ENCODE results near the gene ESF1. TPM values are rescaled to one million over a fixed set of nuclear protein-coding genes. Genes with fewer than 3 reads are reported as not detected.

ESF1 gene
- total and polyA plus RNA-seq, 2 experiments from 2014 or later = 7.9 to 8.3 TPM

DNA sequence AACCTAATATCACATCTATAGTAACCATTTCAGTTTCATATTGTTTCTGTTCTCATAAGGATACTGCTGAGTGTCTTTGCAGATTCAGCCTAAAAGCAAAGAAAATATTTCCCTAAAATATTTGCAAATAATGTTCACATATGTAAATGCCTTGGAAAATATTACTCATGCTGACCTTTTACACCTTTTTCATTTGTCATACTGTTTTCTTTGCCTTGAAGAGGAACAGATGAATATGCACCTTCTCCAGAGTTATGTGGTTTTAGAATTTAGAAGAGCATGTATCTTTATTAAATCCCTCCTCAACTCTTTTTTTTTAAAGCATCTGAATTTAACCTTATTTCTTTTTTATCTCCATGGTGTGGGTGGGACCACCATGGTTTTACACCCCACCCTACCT is 32.6 kb upstream of the ESF1 start:
- peaks cover 18% of the 10 kb centered on the region for H3K36me3 ChIP-seq (ENCODE audit: low read depth)
- no peaks in the 10 kb centered on the region for H3K27me3 ChIP-seq (replicated peaks; ENCODE audit: insufficient read depth)
- in situ Hi-C loops (cut with MboI) = no loop called here
- H3K9me3 ChIP-seq (ENCODE audit: low read depth) = no peaks in the 10 kb centered on the region
- no peak overlapping the region for H3K4me3 ChIP-seq
- no peaks in the 10 kb centered on the region for H3K79me2 ChIP-seq (ENCODE audit: insufficient read depth)
- H3F3A ChIP-seq (ENCODE audit: insufficient read depth) = peaks cover 13% of the 10 kb centered on the region
- no peaks in the 10 kb centered on the region for H4K20me1 ChIP-seq (ENCODE audit: insufficient read depth)
- no peak for TF ChIP-seq EZH2 (IDR thresholded peaks at IDR 0.05; ENCODE audit: insufficient read depth, poor library complexity, severe bottlenecking)
- H3K27ac ChIP-seq = no peak overlapping the region
- H3K4me1 ChIP-seq (ENCODE audit: insufficient read depth) = peaks cover 6% of the 10 kb centered on the region
- no peak overlapping the region for H3K9ac ChIP-seq
- no peaks in the 10 kb centered on the region for H3K9me2 ChIP-seq (ENCODE audit: insufficient read depth)
- H3K4me2 ChIP-seq (ENCODE audit: unreplicated experiment) = no peak overlapping the region
- DNase-seq = peak; percentile 52
- H2AFZ ChIP-seq = no peak overlapping the region

DNA sequence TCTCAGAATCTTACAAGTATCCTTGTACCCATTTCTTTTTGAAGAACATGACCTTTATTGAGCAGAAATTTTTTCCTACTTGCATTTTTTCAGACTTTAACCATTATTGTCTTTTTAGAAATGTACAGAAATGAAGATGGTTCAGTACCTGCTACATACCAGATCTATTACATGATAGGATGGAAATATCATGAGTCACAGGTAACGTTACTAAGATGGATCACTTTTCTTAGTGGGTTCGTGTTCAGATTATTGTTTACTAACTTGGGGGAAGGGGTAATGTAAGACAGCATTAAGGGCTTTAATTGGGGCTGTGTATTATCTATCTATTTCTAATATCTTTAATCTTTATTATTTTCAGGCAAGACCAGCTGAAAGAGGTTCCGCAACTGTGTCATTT is 32.0 kb upstream of the ESF1 start:
- H3K9ac ChIP-seq = no peak overlapping the region
- no peak for TF ChIP-seq EZH2phosphoT487 (IDR thresholded peaks at IDR 0.05; ENCODE audit: insufficient read depth, low read depth)
- H4K20me1 ChIP-seq (ENCODE audit: insufficient read depth) = no peaks in the 10 kb centered on the region
- no peaks in the 10 kb centered on the region for H3K79me2 ChIP-seq (ENCODE audit: insufficient read depth)
- in situ Hi-C loops (cut with MboI) = no loop called here
- H3K4me1 ChIP-seq (ENCODE audit: insufficient read depth) = peaks cover 2% of the 10 kb centered on the region; the same call in 1 of the 2 replicates
- no peak overlapping the region for H3K27ac ChIP-seq
- no peak overlapping the region for H3K4me3 ChIP-seq
- no peak for DNase-seq
- H3K9me2 ChIP-seq (ENCODE audit: insufficient read depth) = no peaks in the 10 kb centered on the region
- WGBS, 2 experiments (ENCODE audit: low coverage in 1 of 2, low lambda C conversion rate in 2 of 2, missing lambda C conversion rate in 2 of 2) = 41% methylated on average over 3 of the region's 3 CpGs
- H2AFZ ChIP-seq = no peak overlapping the region
- H3K9me3 ChIP-seq (ENCODE audit: low read depth) = no peaks in the 10 kb centered on the region
- peaks cover 8% of the 10 kb centered on the region for H3F3A ChIP-seq (ENCODE audit: insufficient read depth)
- peaks cover 18% of the 10 kb centered on the region for H3K36me3 ChIP-seq (ENCODE audit: low read depth)
- H3K4me2 ChIP-seq (ENCODE audit: unreplicated experiment) = no peak overlapping the region
- no peaks in the 10 kb centered on the region for H3K27me3 ChIP-seq (replicated peaks; ENCODE audit: insufficient read depth)

DNA sequence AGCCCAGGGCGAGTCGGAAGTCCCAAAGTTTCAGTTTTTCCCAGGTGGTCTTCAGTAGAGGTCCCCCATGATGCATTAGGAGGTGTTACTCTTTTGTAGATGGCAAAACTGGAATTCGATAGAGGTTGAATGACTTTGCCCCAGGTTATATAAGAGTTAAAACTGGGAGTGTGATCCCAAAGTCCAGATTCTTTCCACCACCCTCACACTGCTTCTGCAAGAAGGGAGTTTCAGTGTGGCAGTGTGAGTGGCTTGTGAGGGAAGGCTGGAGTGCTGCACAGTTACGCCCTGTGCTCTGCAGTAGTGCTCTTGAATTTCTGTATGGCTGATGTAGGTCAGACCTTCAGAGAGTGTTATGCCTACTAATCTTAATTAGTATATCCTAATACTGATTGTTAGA is 30.0 kb upstream of the ESF1 start:
- Histone ChIP-seq H3F3A (ENCODE audit: insufficient read depth) (peaks cover 4% of the 10 kb centered on the region; the same call in 1 of the 2 replicates), H3K9me2 (ENCODE audit: insufficient read depth) (no peaks in the 10 kb centered on the region), H3K79me2 (ENCODE audit: insufficient read depth) (no peaks in the 10 kb centered on the region), H3K27ac (no peak overlapping the region), H3K9ac (no peak overlapping the region), H3K27me3 (replicated peaks; ENCODE audit: insufficient read depth) (no peaks in the 10 kb centered on the region), H3K9me3 (ENCODE audit: low read depth) (no peaks in the 10 kb centered on the region), H3K4me2 (ENCODE audit: unreplicated experiment) (no peak overlapping the region), H3K4me1 (ENCODE audit: insufficient read depth) (no peaks in the 10 kb centered on the region; the same call in 1 of the 2 replicates), H4K20me1 (ENCODE audit: insufficient read depth) (no peaks in the 10 kb centered on the region), H3K36me3 (ENCODE audit: low read depth) (peaks cover 33% of the 10 kb centered on the region), H3K4me3 (no peak overlapping the region), H2AFZ (no peak overlapping the region)
- no peak for TF ChIP-seq EZH2 (IDR thresholded peaks at IDR 0.05; ENCODE audit: insufficient read depth, poor library complexity, severe bottlenecking)
- TF ChIP-seq EZH2phosphoT487 (IDR thresholded peaks at IDR 0.05; ENCODE audit: insufficient read depth, low read depth) = no peak
- in situ Hi-C loops (cut with MboI) = no loop called here
- 87 to 92% methylated on average over 4 of the region's 4 CpGs for WGBS, 2 experiments (ENCODE audit: low coverage in 1 of 2, low lambda C conversion rate in 2 of 2, missing lambda C conversion rate in 2 of 2)
- DNase-seq = no peak

DNA sequence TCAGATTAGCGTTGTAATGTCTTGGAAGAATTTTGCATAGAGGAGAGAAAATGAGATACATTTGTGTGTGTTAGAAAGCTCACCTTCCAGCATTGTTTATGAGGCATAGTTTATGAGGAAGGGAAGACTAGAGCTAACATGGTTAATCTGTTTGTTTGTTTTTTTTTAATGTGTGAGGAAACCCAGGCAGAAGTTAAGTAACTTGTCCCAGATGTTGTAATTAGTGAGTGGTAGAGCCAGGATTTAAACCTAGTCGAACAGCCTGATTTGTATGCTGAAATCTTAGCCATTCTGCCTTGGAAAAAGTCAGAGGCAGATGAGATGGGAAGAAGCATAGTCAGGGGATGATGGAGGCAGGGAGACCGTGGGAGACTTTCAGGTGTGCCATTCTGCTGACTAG is 29.2 kb upstream of the ESF1 start:
- TF ChIP-seq EZH2 (IDR thresholded peaks at IDR 0.05; ENCODE audit: insufficient read depth, poor library complexity, severe bottlenecking) (no peak), EZH2phosphoT487 (IDR thresholded peaks at IDR 0.05; ENCODE audit: insufficient read depth, low read depth) (no peak)
- no peak overlapping the region for H3K4me2 ChIP-seq (ENCODE audit: unreplicated experiment)
- no peaks in the 10 kb centered on the region for H3K9me3 ChIP-seq (ENCODE audit: low read depth)
- H3K4me1 ChIP-seq (ENCODE audit: insufficient read depth) = no peaks in the 10 kb centered on the region; the same call in 1 of the 2 replicates
- H3K27me3 ChIP-seq (replicated peaks; ENCODE audit: insufficient read depth) = no peaks in the 10 kb centered on the region
- H2AFZ ChIP-seq = no peak overlapping the region
- H3K4me3 ChIP-seq = no peak overlapping the region
- DNase-seq = no peak
- no peak overlapping the region for H3K9ac ChIP-seq
- 23 to 36% methylated on average over 3 of the region's 3 CpGs for WGBS, 2 experiments (ENCODE audit: low coverage in 1 of 2, low lambda C conversion rate in 2 of 2, missing lambda C conversion rate in 2 of 2)
- H3F3A ChIP-seq (ENCODE audit: insufficient read depth) = 0 out of 2 replicates have a peak, but pooled peaks cover 4% of the 10 kb centered on the region
- no peak overlapping the region for H3K27ac ChIP-seq
- H3K36me3 ChIP-seq (ENCODE audit: low read depth) = peaks cover 40% of the 10 kb centered on the region
- in situ Hi-C loops (cut with MboI) = no loop called here
- H4K20me1 ChIP-seq (ENCODE audit: insufficient read depth) = no peaks in the 10 kb centered on the region
- no peaks in the 10 kb centered on the region for H3K79me2 ChIP-seq (ENCODE audit: insufficient read depth)
- H3K9me2 ChIP-seq (ENCODE audit: insufficient read depth) = no peaks in the 10 kb centered on the region

DNA sequence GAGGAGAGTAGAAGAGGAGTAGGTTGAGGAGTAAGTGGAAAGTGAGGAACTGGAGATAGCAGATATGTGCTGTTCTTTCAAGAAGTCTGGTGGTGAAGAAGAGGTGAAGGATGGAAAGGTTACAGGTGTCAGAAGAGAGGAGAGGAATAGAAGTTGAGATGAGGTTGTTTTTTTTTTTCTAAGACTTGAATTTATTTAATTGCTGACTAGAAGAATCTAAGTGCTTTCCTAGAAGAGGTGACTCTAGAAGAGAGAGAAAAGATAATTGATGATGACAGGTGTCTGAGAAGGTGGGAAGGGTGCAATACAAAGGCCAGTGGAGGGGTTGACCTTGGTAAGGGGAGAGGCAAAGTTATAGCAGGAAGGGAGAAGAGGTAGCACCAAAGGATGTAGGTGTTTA is 25.7 kb upstream of the ESF1 start:
- H3F3A ChIP-seq (ENCODE audit: insufficient read depth) = 0 out of 2 replicates have a peak, but pooled peaks cover 4% of the 10 kb centered on the region
- in situ Hi-C loops (cut with MboI) = no loop called here
- H3K9me2 ChIP-seq (ENCODE audit: insufficient read depth) = no peaks in the 10 kb centered on the region
- no peak overlapping the region for H3K9ac ChIP-seq
- no peaks in the 10 kb centered on the region for H3K9me3 ChIP-seq (ENCODE audit: low read depth)
- no peaks in the 10 kb centered on the region for H3K27me3 ChIP-seq (replicated peaks; ENCODE audit: insufficient read depth)
- no peak overlapping the region for H3K4me3 ChIP-seq
- H4K20me1 ChIP-seq (ENCODE audit: insufficient read depth) = no peaks in the 10 kb centered on the region
- H2AFZ ChIP-seq = no peak overlapping the region
- no peak overlapping the region for H3K4me2 ChIP-seq (ENCODE audit: unreplicated experiment)
- no peaks in the 10 kb centered on the region for H3K79me2 ChIP-seq (ENCODE audit: insufficient read depth)
- H3K36me3 ChIP-seq (ENCODE audit: low read depth) = peaks cover 48% of the 10 kb centered on the region
- H3K4me1 ChIP-seq (ENCODE audit: insufficient read depth) = no peaks in the 10 kb centered on the region
- H3K27ac ChIP-seq = no peak overlapping the region
- TF ChIP-seq EZH2 (IDR thresholded peaks at IDR 0.05; ENCODE audit: insufficient read depth, poor library complexity, severe bottlenecking) (no peak), EZH2phosphoT487 (IDR thresholded peaks at IDR 0.05; ENCODE audit: insufficient read depth, low read depth) (no peak)
- no peak for DNase-seq
